Fibroblast of lung (primary cell): Measurements from ENCODE around the gene TMEM30B.

ENCODE experiments used
- CTCF ChIP-seq, 2 donors: IDR thresholded peaks in 1 of 2; conservative IDR thresholded peaks in 1 of 2; 1 replicate in 1 of 2; 2 replicates in 1 of 2; pipeline ENCODE4 v1.5.1; 2011 to 2012; ENCODE audit warnings: low read length in 2 of 2, control low read depth in 1 of 2, inconsistent platforms in 1 of 2, low read depth in 1 of 2, mild to moderate bottlenecking in 1 of 2
- EZH2 ChIP-seq: IDR thresholded peaks from 2 replicates; pipeline ENCODE4 v1.5.1; 2012; ENCODE audit warnings: low read length, control low read depth, mild to moderate bottlenecking; ENCODE audit errors: missing control alignments

GRCh38 chr14:61233436-61233956 is 47.6 kb downstream of the TMEM30B start:
- TF ChIP-seq EZH2 (no peak), CTCF (conservative IDR thresholded peaks at IDR 0.05 in 1 of 2, IDR thresholded peaks at IDR 0.05 in 1 of 2; ENCODE audit: low read depth in 1 of 2, low read length in 2 of 2) (no peak)
